Endothelial cell of umbilical vein (primary cell): Measurements from ENCODE around the gene MPPE1. TPM values are rescaled to one million over a fixed set of nuclear protein-coding genes. Genes with fewer than 3 reads are reported as not detected.

ENCODE experiments used
- BruUV-seq: library from RNA; stranded (reverse); fragments of 400-500 nt; replicated peaks from 2 replicates; lab custom pipeline; 2021; lab: Mats Ljungman, UMichigan
- CTCF ChIA-PET: fragments of 300-600, 350-600 bp; sonication (Branson Sonifier 250); formaldehyde crosslinking; loops from one replicate; lab custom pipeline; 2021; ENCODE audit warnings: antibody characterized with exemption, inconsistent platforms; lab: Charles Lee
- POLR2A ChIA-PET: fragments of 300-600, 350-600 bp; sonication (Branson Sonifier 250); formaldehyde crosslinking; loops from one replicate; lab custom pipeline; 2021; ENCODE audit warnings: antibody characterized with exemption, inconsistent platforms; lab: Charles Lee
- DNase-seq: peaks from one replicate; pipeline ENCODE4 v3.0.0-alpha.2; 2011; ENCODE audit warnings: low read depth, low spot score
- FAIRE-seq: peaks from 2 replicates; lab custom pipeline; 2011; peaks lifted over from hg19 to GRCh38; lab: Jason Lieb, UNC
- H2AFZ ChIP-seq: 2 replicates; pipeline ENCODE4 v1.6.0; 2012; ENCODE audit warnings: low read depth, low read length, control low read depth, inconsistent platforms
- H3K27ac ChIP-seq: 2 replicates; pipeline ENCODE4 v1.5.1; 2011; ENCODE audit warnings: low read depth, mild to moderate bottlenecking, control low read depth, low read length, moderate library complexity; ENCODE audit not compliant: insufficient read depth
- H3K27me3 ChIP-seq, 2 experiments: 2 replicates each; pipeline versions ENCODE4 v1.6.0 to v1.6.1; 2011; ENCODE audit warnings: low read length in 2 of 2, mixed read lengths in 1 of 2; ENCODE audit not compliant: control insufficient read depth in 2 of 2, insufficient read depth in 2 of 2
- H3K36me3 ChIP-seq, 2 experiments: 2 replicates in 1 of 2; 3 replicates in 1 of 2; pipeline ENCODE4 v1.5.1; 2011; ENCODE audit warnings: low read length in 2 of 2, mild to moderate bottlenecking in 1 of 2, moderate library complexity in 1 of 2; ENCODE audit not compliant: control insufficient read depth in 2 of 2, insufficient read depth in 2 of 2; ENCODE audit errors: extremely low read depth in 1 of 2
- H3K4me1 ChIP-seq: 3 replicates; pipeline ENCODE4 v1.5.1; 2011; ENCODE audit warnings: mild to moderate bottlenecking, low read length; ENCODE audit not compliant: control insufficient read depth, insufficient read depth; ENCODE audit errors: extremely low read depth
- H3K4me2 ChIP-seq: 2 replicates; pipeline ENCODE4 v1.6.1; 2011; ENCODE audit warnings: low read length, control low read depth, mixed read lengths; ENCODE audit not compliant: insufficient read depth
- H3K4me3 ChIP-seq, 3 experiments: fragments of 200-600 bp in 1 of 3; sonication (generic), shearing (Covaris generic) in 1 of 3; replicated peaks in 1 of 3; 2 replicates each; pipeline ENCODE4 v1.5.1; 2011 to 2016; ENCODE audit warnings: control low read depth in 3 of 3, low read length in 3 of 3, mild to moderate bottlenecking in 2 of 3, inconsistent platforms in 1 of 3, low read depth in 1 of 3, moderate library complexity in 1 of 3; ENCODE audit not compliant: insufficient read depth in 1 of 3
- H3K79me2 ChIP-seq: 2 replicates; pipeline ENCODE4 v1.6.0; 2012; ENCODE audit warnings: low read length, inconsistent platforms; ENCODE audit not compliant: control insufficient read depth, insufficient read depth
- H3K9ac ChIP-seq: replicated peaks from 2 replicates; pipeline ENCODE3; 2011; ENCODE audit warnings: low read length, control low read depth; ENCODE audit not compliant: insufficient read depth; ENCODE audit errors: extremely low read depth
- H3K9me1 ChIP-seq: replicated peaks from 3 replicates; pipeline ENCODE4 v1.6.0; 2011; ENCODE audit warnings: mild to moderate bottlenecking, low read length; ENCODE audit not compliant: control insufficient read depth, insufficient read depth; ENCODE audit errors: extremely low read depth
- H3K9me3 ChIP-seq: replicated peaks from 2 replicates; pipeline ENCODE4 v1.5.1; 2012; ENCODE audit warnings: low read length, inconsistent platforms; ENCODE audit not compliant: control insufficient read depth, insufficient read depth
- H4K20me1 ChIP-seq: replicated peaks from 2 replicates; pipeline ENCODE3; 2011; ENCODE audit warnings: mild to moderate bottlenecking, low read length; ENCODE audit not compliant: control insufficient read depth, insufficient read depth; ENCODE audit errors: extremely low read depth
- EZH2 ChIP-seq: IDR thresholded peaks from 2 replicates; pipeline ENCODE4 v1.6.1; 2012; ENCODE audit warnings: borderline replicate concordance, low read depth, mild to moderate bottlenecking, moderate library complexity, low read length, inconsistent platforms; ENCODE audit not compliant: severe bottlenecking
- JUN ChIP-seq: IDR thresholded peaks from 2 replicates; pipeline ENCODE4 v1.6.1; 2011; ENCODE audit warnings: borderline replicate concordance, low read depth; ENCODE audit not compliant: insufficient read length, insufficient read depth
- dilution Hi-C: fragments of 300-500 bp; cut with MboI; formaldehyde crosslinking; loops from one replicate; pipeline ENCODE4 v1.15.0; 2019; ENCODE audit warnings: low sequenced_read_pairs; ENCODE audit not compliant: extremely low pct_ligation_motif_present
- intact Hi-C: fragments of 100-400 bp; cut with micrococcal nuclease; formaldehyde crosslinking; loops from one replicate; pipeline ENCODE4 v1.10.0; 2022
- polyA plus RNA-seq, 4 experiments: library from polyadenylated mRNA; depleted of rRNA in 3 of 4; stranded (reverse) in 3 of 4; unstranded in 1 of 4; fragments of >200 nt; gene quantifications; 2 replicates each; pipeline versions ENCODE4 v1.2.1 to v1.2.3, GENCODE V29; 2011 to 2012; ENCODE audit warnings: missing spikeins in 1 of 4
- total RNA-seq: library from RNA; stranded (reverse); gene quantifications from 2 replicates; pipeline ENCODE4 v1.2.3, GENCODE V29; 2021

The MPPE1 gene
- total and polyA plus RNA-seq, 2 donors (not counting 3 experiments of a cell fraction or from before 2014, with no cell fraction given) = 13.4 to 30.6 TPM

GRCh38 chr18:11943551-11943950, 35.4 kb upstream of the MPPE1 start:
- POLR2A ChIA-PET = no interaction called here
- no peak overlapping the region for H2AFZ ChIP-seq

GRCh38 chr18:11940956-11941355, 32.8 kb upstream of the MPPE1 start:
- H3K27ac ChIP-seq = no peak overlapping the region
- no TSS peak for BruUV-seq
- ChIA-PET CTCF (interaction anchor here (1.5 to 15.3 kb wide), 3 partner anchors 14 to 97 kb away, joined by 3 to 717 read pairs (median 159); no protein-coding TSS in a partner anchor), POLR2A (interaction anchor here (0.7 kb wide), 1 partner anchor 72 kb away, joined by 3 read pairs; no protein-coding TSS in a partner anchor)
- intact Hi-C loops (no loop called here), dilution Hi-C loops (no loop called here)
- H3K4me2 ChIP-seq = no peak overlapping the region
- no peak overlapping the region for H3K9ac ChIP-seq
- DNase-seq = no peak
- H3K9me1 ChIP-seq = no peaks in the 10 kb centered on the region
- H4K20me1 ChIP-seq = no peaks in the 10 kb centered on the region
- FAIRE-seq = no peak
- H3K36me3 ChIP-seq = no peaks in the 10 kb centered on the region
- TF ChIP-seq JUN (no peak), EZH2 (no peak)
- no peaks in the 10 kb centered on the region for H3K9me3 ChIP-seq
- no peaks in the 10 kb centered on the region for H3K79me2 ChIP-seq
- H2AFZ ChIP-seq = no peak overlapping the region
- no peaks in the 10 kb centered on the region for H3K4me1 ChIP-seq
- H3K4me3 ChIP-seq = no peak overlapping the region
- no peaks in the 10 kb centered on the region for H3K27me3 ChIP-seq

More at GRCh38 chr18:11943551-11943950, 35.4 kb upstream of the MPPE1 start:
- Histone ChIP-seq H3K9me1 (no peaks in the 10 kb centered on the region), H3K27me3 (no peaks in the 10 kb centered on the region), H3K4me2 (no peak overlapping the region), H4K20me1 (no peaks in the 10 kb centered on the region), H3K36me3 (no peaks in the 10 kb centered on the region), H3K4me1 (peaks cover 11% of the 10 kb centered on the region), H3K9me3 (no peaks in the 10 kb centered on the region), H3K27ac (no peak overlapping the region), H3K4me3 (no peak overlapping the region), H3K9ac (no peak overlapping the region), H3K79me2 (no peaks in the 10 kb centered on the region)
- dilution Hi-C loops (no loop called here), intact Hi-C loops (no loop called here)
- DNase-seq = no peak
- FAIRE-seq = no peak
- CTCF ChIA-PET = interaction anchor here (1.0 to 15.3 kb wide), 2 partner anchors 12 to 50 kb away, joined by 3 to 717 read pairs; no protein-coding TSS in a partner anchor
- TF ChIP-seq JUN = no peak
- BruUV-seq = no TSS peak
